ENCODE data around the gene OR5H1.

DNA sequence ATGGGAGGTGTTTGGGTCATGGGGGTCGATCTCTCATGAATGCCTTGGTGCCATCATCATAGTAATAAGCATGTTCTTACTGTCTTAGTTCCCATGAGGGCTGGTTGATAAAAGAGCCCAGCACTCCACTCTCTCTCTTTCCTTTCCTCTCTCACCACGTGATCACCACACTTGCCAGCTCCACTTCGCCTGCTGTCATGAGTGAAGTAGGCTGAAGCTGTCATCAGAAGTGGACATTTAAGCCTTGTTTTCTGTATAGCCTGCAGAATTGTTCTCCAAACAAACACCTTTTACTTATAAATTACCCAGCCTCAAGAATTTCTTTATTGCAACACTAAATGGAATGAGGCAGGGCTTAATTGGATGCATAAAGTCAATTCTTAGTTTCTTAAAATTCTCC, 6.1 kb downstream of the OR5H1 start:
- TF ChIP-seq POLR2A (IDR thresholded peaks at IDR 0.05; ENCODE audit: low read depth, low read length), result no peak
- TF ChIP-seq POLR2AphosphoS5 (IDR thresholded peaks at IDR 0.05; ENCODE audit: low read depth, low read length), result no peak
- TF ChIP-seq TAF1 (IDR thresholded peaks at IDR 0.05; ENCODE audit: borderline replicate concordance, low read depth, low read length), result no peak

Data from GM12892 (cell line).